Measurements from ENCODE around the gene EYS.
"Not testable (repeated sequence)": the region's sequence is repeated elsewhere in the genome, so short reads cannot be mapped to it uniquely, and the experiment has no call there.

EYS gene

GRCh38 chr6:64034910-64035655 lies 1671.9 kb downstream of the EYS start:
- TF ChIP-seq CTCF (IDR thresholded peaks at IDR 0.05; ENCODE audit: low read depth, low read length): no peak
- peak; percentile 19 for DNase-seq (ENCODE audit: low read depth, low spot score)
- H3K4me3 ChIP-seq (ENCODE audit: low read depth, low read length): no peak overlapping the region
- in situ Hi-C loops (cut with HindIII; ENCODE audit: low sequenced_read_pairs): no loop called here

GRCh38 chr6:64034291-64034690 lies 1672.7 kb downstream of the EYS start:
- in situ Hi-C loops (cut with HindIII; ENCODE audit: low sequenced_read_pairs): no loop called here
- no peak for TF ChIP-seq CTCF (IDR thresholded peaks at IDR 0.05; ENCODE audit: low read depth, low read length)
- no peak overlapping the region for H3K4me3 ChIP-seq (ENCODE audit: low read depth, low read length)
- DNase-seq (ENCODE audit: low read depth, low spot score): no peak

- DNase-seq (ENCODE audit: low read depth, low spot score); in situ Hi-C loops (cut with HindIII; ENCODE audit: low sequenced_read_pairs); H3K4me3 ChIP-seq (ENCODE audit: low read depth, low read length): not testable (repeated sequence)
These were observed 1675.9 kb downstream of the EYS start for GRCh38 chr6:64030950-64031618.

GRCh38 chr6:64023693-64024092 lies 1683.3 kb downstream of the EYS start:
- no peak for TF ChIP-seq CTCF (IDR thresholded peaks at IDR 0.05; ENCODE audit: low read depth, low read length)
- DNase-seq (ENCODE audit: low read depth, low spot score): no peak
- H3K4me3 ChIP-seq (ENCODE audit: low read depth, low read length): no peak overlapping the region
- in situ Hi-C loops (cut with HindIII; ENCODE audit: low sequenced_read_pairs): no loop called here

GRCh38 chr6:64014595-64014994 lies 1692.4 kb downstream of the EYS start:
- TF ChIP-seq CTCF (IDR thresholded peaks at IDR 0.05; ENCODE audit: low read depth, low read length): no peak
- H3K4me3 ChIP-seq (ENCODE audit: low read depth, low read length): no peak overlapping the region
- in situ Hi-C loops (cut with HindIII; ENCODE audit: low sequenced_read_pairs): no loop called here
- DNase-seq (ENCODE audit: low read depth, low spot score): no peak

- H3K4me3 ChIP-seq (ENCODE audit: low read depth, low read length): no peak overlapping the region
- no peak for TF ChIP-seq CTCF (IDR thresholded peaks at IDR 0.05; ENCODE audit: low read depth, low read length)
- in situ Hi-C loops (cut with HindIII; ENCODE audit: low sequenced_read_pairs): no loop called here
- DNase-seq (ENCODE audit: low read depth, low spot score): peak; percentile 21
These were observed 1694.0 kb downstream of the EYS start for GRCh38 chr6:64013011-64013410.

- in situ Hi-C loops (cut with HindIII; ENCODE audit: low sequenced_read_pairs): no loop called here
- peak; percentile 77 for TF ChIP-seq CTCF (IDR thresholded peaks at IDR 0.05; ENCODE audit: low read depth, low read length)
- no peak overlapping the region for H3K4me3 ChIP-seq (ENCODE audit: low read depth, low read length)
- DNase-seq (ENCODE audit: low read depth, low spot score): peak; percentile 59
These were observed 1694.5 kb downstream of the EYS start for GRCh38 chr6:64012351-64013001.
